H1 (cell line): Measurements from ENCODE around the gene CGNL1. TPM values are rescaled to one million over a fixed set of nuclear protein-coding genes. Genes with fewer than 3 reads are reported as not detected.
A peak's percentile ranks its signal among the peaks of the same experiment; 100 is the strongest.

ENCODE experiments used
- CTCF ChIA-PET: fragments of 300-600 bp; sonication (Branson Sonifier 250); formaldehyde crosslinking; loops from one replicate; lab custom pipeline; 2021; ENCODE audit not compliant: partially characterized antibody; lab: Charles Lee
- POLR2A ChIA-PET: fragments of 300-600 bp; sonication (Branson Sonifier 250); formaldehyde crosslinking; loops from one replicate; lab custom pipeline; 2021; ENCODE audit warnings: inconsistent platforms; ENCODE audit not compliant: partially characterized antibody; lab: Charles Lee
- DNase-seq, 2 experiments: peaks; one replicate each; pipeline versions ENCODE4 v3.0.0 to v3.0.0-alpha.2; 2010 to 2022; ENCODE audit warnings: low spot score in 2 of 2, low read depth in 1 of 2, mixed read lengths in 1 of 2
- FAIRE-seq: peaks from 2 replicates; lab custom pipeline; 2011; peaks lifted over from hg19 to GRCh38; lab: Jason Lieb, UNC
- H2AFZ ChIP-seq: 2 replicates; pipeline ENCODE4 v1.8.1; 2012; ENCODE audit warnings: low read length, inconsistent platforms
- H2AK5ac ChIP-seq: 2 replicates; pipeline ENCODE4 v1.6.1; 2013; ENCODE audit warnings: low read depth, low read length
- H2BK120ac ChIP-seq: replicated peaks from 2 replicates; pipeline ENCODE3; 2013; ENCODE audit warnings: low read depth, low read length, inconsistent platforms
- H2BK12ac ChIP-seq: 2 replicates; pipeline ENCODE4 v1.6.1; 2013; ENCODE audit warnings: low read depth, low read length
- H2BK15ac ChIP-seq: 2 replicates; pipeline ENCODE4 v1.6.1; 2013; ENCODE audit warnings: low read length
- H2BK20ac ChIP-seq: 2 replicates; pipeline ENCODE4 v1.6.1; 2013; ENCODE audit warnings: low read length
- H2BK5ac ChIP-seq: 2 replicates; pipeline ENCODE4 v1.6.1; 2013; ENCODE audit warnings: low read depth, low read length
- H3K14ac ChIP-seq: 2 replicates; pipeline ENCODE4 v1.6.1; 2013; ENCODE audit warnings: inconsistent platforms; ENCODE audit not compliant: insufficient read length
- H3K18ac ChIP-seq: 2 replicates; pipeline ENCODE4 v1.6.1; 2013; ENCODE audit warnings: low read length; ENCODE audit errors: extremely low read depth
- H3K23ac ChIP-seq: 2 replicates; pipeline ENCODE4 v1.6.1; 2013; ENCODE audit warnings: inconsistent platforms; ENCODE audit not compliant: insufficient read length
- H3K23me2 ChIP-seq: 2 replicates; pipeline ENCODE4 v1.6.1; 2013; ENCODE audit warnings: low read depth, low read length
- H3K27ac ChIP-seq: 2 replicates; pipeline ENCODE4 v1.6.1; 2011; ENCODE audit warnings: low read depth, low read length, inconsistent platforms
- H3K27me3 ChIP-seq, 4 experiments: replicated peaks in 1 of 4; 1 replicate in 1 of 4; 2 replicates in 3 of 4; pipeline versions ENCODE4 v1.6.1 to v1.8.1; 2011 to 2013; ENCODE audit warnings: low read length in 3 of 4, mild to moderate bottlenecking in 3 of 4, inconsistent platforms in 2 of 4, mixed read lengths in 2 of 4, moderate library complexity in 1 of 4; ENCODE audit not compliant: control insufficient read depth in 3 of 4, insufficient read depth in 3 of 4; ENCODE audit errors: extremely low read depth in 1 of 4
- H3K36me3 ChIP-seq, 4 experiments: 2 replicates each; pipeline versions ENCODE4 v1.6.1 to v1.8.1; 2011 to 2013; ENCODE audit warnings: mild to moderate bottlenecking in 4 of 4, low read length in 3 of 4, moderate library complexity in 2 of 4, control low read depth in 1 of 4, inconsistent platforms in 1 of 4; ENCODE audit not compliant: insufficient read depth in 4 of 4, control insufficient read depth in 2 of 4
- H3K4ac ChIP-seq: replicated peaks from 2 replicates; pipeline ENCODE3; 2013; ENCODE audit warnings: low read length, low read depth, mixed read lengths, inconsistent platforms; ENCODE audit not compliant: insufficient read length
- H3K4me1 ChIP-seq, 4 experiments: replicated peaks in 1 of 4; 1 replicate in 1 of 4; 2 replicates in 3 of 4; pipeline versions ENCODE4 v1.6.1 to v1.8.1; 2011 to 2013; ENCODE audit warnings: low read length in 3 of 4, inconsistent platforms in 2 of 4, mixed read lengths in 1 of 4; ENCODE audit not compliant: insufficient read depth in 4 of 4, control insufficient read depth in 3 of 4
- H3K4me2 ChIP-seq, 2 experiments: 2 replicates each; pipeline versions ENCODE4 v1.6.1 to v1.8.1; 2011 to 2013; ENCODE audit warnings: low read depth in 2 of 2, low read length in 2 of 2, control low read depth in 1 of 2, inconsistent platforms in 1 of 2, mild to moderate bottlenecking in 1 of 2; ENCODE audit not compliant: insufficient read depth in 1 of 2
- H3K4me3 ChIP-seq, 4 experiments: fragments of 200-600, 300-600 bp in 1 of 4; sonication (generic), shearing (Covaris generic), sonication (Bioruptor Twin) in 1 of 4; 2 replicates each; pipeline versions ENCODE4 v1.5.1 to v1.8.1; 2011 to 2016; ENCODE audit warnings: low read length in 4 of 4, low read depth in 3 of 4, control low read depth in 2 of 4, inconsistent platforms in 2 of 4, mild to moderate bottlenecking in 2 of 4, mixed read lengths in 1 of 4, moderate library complexity in 1 of 4; ENCODE audit not compliant: insufficient read depth in 2 of 4; ENCODE audit errors: extremely low read depth in 1 of 4
- H3K56ac ChIP-seq: replicated peaks from 2 replicates; pipeline ENCODE3; 2013; ENCODE audit warnings: low read depth, mild to moderate bottlenecking, mixed read lengths, low read length, inconsistent platforms; ENCODE audit not compliant: insufficient read length
- H3K79me1 ChIP-seq: 2 replicates; pipeline ENCODE4 v1.6.1; 2013; ENCODE audit warnings: low read depth, low read length, control low read depth
- H3K79me2 ChIP-seq, 2 experiments: 2 replicates each; pipeline versions ENCODE4 v1.6.1 to v1.8.1; 2012 to 2013; ENCODE audit warnings: low read length in 2 of 2, mild to moderate bottlenecking in 2 of 2, inconsistent platforms in 1 of 2; ENCODE audit not compliant: insufficient read depth in 2 of 2, control insufficient read depth in 1 of 2
- H3K9ac ChIP-seq, 4 experiments: replicated peaks in 1 of 4; 1 replicate in 1 of 4; 2 replicates in 3 of 4; pipeline versions ENCODE4 v1.6.1 to v1.8.1; 2011 to 2013; ENCODE audit warnings: low read depth in 3 of 4, low read length in 3 of 4, control low read depth in 2 of 4, mild to moderate bottlenecking in 2 of 4, moderate library complexity in 2 of 4, inconsistent platforms in 1 of 4; ENCODE audit errors: extremely low read depth in 1 of 4
- H3K9me3 ChIP-seq, 2 experiments: 2 replicates each; pipeline versions ENCODE4 v1.6.1 to v1.8.1; 2012 to 2013; ENCODE audit warnings: mild to moderate bottlenecking in 2 of 2, moderate library complexity in 2 of 2, control low read depth in 1 of 2, inconsistent platforms in 1 of 2, low read depth in 1 of 2, low read length in 1 of 2, mixed read lengths in 1 of 2; ENCODE audit not compliant: insufficient read depth in 2 of 2
- H4K20me1 ChIP-seq, 2 experiments: replicated peaks in 1 of 2; 2 replicates each; pipeline versions ENCODE3 to v1.8.1; 2011 to 2013; ENCODE audit warnings: inconsistent platforms in 2 of 2, low read length in 2 of 2, mild to moderate bottlenecking in 1 of 2; ENCODE audit not compliant: insufficient read depth in 2 of 2, control insufficient read depth in 1 of 2
- H4K5ac ChIP-seq: 2 replicates; pipeline ENCODE4 v1.6.1; 2013; ENCODE audit warnings: low read length, low read depth, mixed read lengths, inconsistent platforms; ENCODE audit not compliant: insufficient read length
- H4K8ac ChIP-seq: 2 replicates; pipeline ENCODE4 v1.8.0; 2013; ENCODE audit warnings: mild to moderate bottlenecking, moderate library complexity, low read length, inconsistent platforms; ENCODE audit not compliant: insufficient read depth; ENCODE audit errors: extremely low read depth
- H4K91ac ChIP-seq: replicated peaks from 2 replicates; pipeline ENCODE3; 2013; ENCODE audit warnings: low read length, mixed read lengths, inconsistent platforms; ENCODE audit not compliant: insufficient read length
- BACH1 ChIP-seq: IDR thresholded peaks from 2 replicates; pipeline ENCODE4 v1.6.1; 2012; ENCODE audit warnings: low read length, improper control_type of control experiment
- MAFK ChIP-seq: IDR thresholded peaks from 2 replicates; pipeline ENCODE4 v1.6.1; 2012; ENCODE audit warnings: low read depth, mild to moderate bottlenecking, improper control_type of control experiment, low read length
- ZNF274 ChIP-seq: IDR thresholded peaks from 2 replicates; pipeline ENCODE4 v1.7.0; 2012; ENCODE audit warnings: low read length, borderline replicate concordance; ENCODE audit errors: extremely low read depth
- WGBS, 2 experiments: shearing (Covaris generic) in 1 of 2; methylation state at CpG; one replicate each; pipeline versions ENCODE4 v1.1.6 to v1.1.7; 2013 to 2015; ENCODE audit warnings: low lambda C conversion rate in 2 of 2, mixed read lengths in 2 of 2, inconsistent platforms in 1 of 2, low coverage in 1 of 2, missing lambda C conversion rate in 1 of 2; ENCODE audit not compliant: insufficient replicate concordance in 2 of 2, insufficient coverage in 1 of 2, insufficient read length in 1 of 2; ENCODE audit errors: extremely low coverage in 1 of 2, missing lambda C conversion rate in 1 of 2; 5-methylcytosine and 5-hydroxymethylcytosine counted together
- polyA plus RNA-seq, 7 experiments: library from polyadenylated mRNA; depleted of rRNA in 3 of 7; stranded (reverse) in 5 of 7; unstranded in 2 of 7; fragments of >200 nt in 5 of 7; fragments of 200-250 nt in 2 of 7; gene quantifications; 1 replicate in 5 of 7; 2 replicates in 1 of 7; 4 replicates in 1 of 7; pipeline versions ENCODE4 v1.2.1 to v1.2.3, GENCODE V29; 2011 to 2013; ENCODE audit warnings: missing spikeins in 2 of 7, mixed read lengths in 2 of 7
- total RNA-seq: library from RNA; stranded (reverse); fragmentation: NEBNext Ultra II Directional; extraction: Animal tissue kit (Norgen Biotek cat#: 25700); gene quantifications from 2 replicates; pipeline ENCODE4 v1.2.1, GENCODE V29; 2021

The CGNL1 gene
- total and polyA plus RNA-seq, 2 of the 8 experiments (the other 6 are each of a cell fraction or from before 2014, with no cell fraction given), result 21.8 to 75.6 TPM

- peak; percentile 89 for TF ChIP-seq BACH1
- no peak for TF ChIP-seq ZNF274
- peak; percentile 86 for TF ChIP-seq MAFK
- H3K9me3 ChIP-seq, result no peaks in the 10 kb centered on the region
- H4K8ac ChIP-seq, result no peak overlapping the region
- no peak overlapping the region for H2BK5ac ChIP-seq
- ChIA-PET CTCF (interaction anchor here (0.6 to 2.5 kb wide), 6 partner anchors 9 to 105 kb away, joined by 3 to 9 read pairs (median 3); no protein-coding TSS in a partner anchor), POLR2A (interaction anchor here (0.8 to 1.4 kb wide), 2 partner anchors 18 to 58 kb away, joined by 3 read pairs; no protein-coding TSS in a partner anchor)
- no peak overlapping the region for H2AFZ ChIP-seq
- no peak overlapping the region for H3K9ac ChIP-seq
- no peak overlapping the region for H3K14ac ChIP-seq
- 67% methylated on average over 1 of the region's 1 CpG; no CpG with 5 or more reads in 1 of the 2 experiments for WGBS, 2 experiments
- H3K79me2 ChIP-seq, result no peaks in the 10 kb centered on the region; a peak in 1 of 4 replicates
- no peak overlapping the region for H4K5ac ChIP-seq
- H2BK20ac ChIP-seq, result no peak overlapping the region
- no peak overlapping the region for H3K4me3 ChIP-seq
- no peak overlapping the region for H3K23ac ChIP-seq
- H2BK120ac ChIP-seq, result no peak overlapping the region
- no peak overlapping the region; the same call in 1 of the 2 replicates for H2BK12ac ChIP-seq
- no peak overlapping the region for H3K4ac ChIP-seq
- H3K79me1 ChIP-seq, result no peaks in the 10 kb centered on the region
- peaks cover 0 to 3% (median under 1%) of the 10 kb centered on the region in 4 experiments; a peak in 2 of 7 replicates for H3K4me1 ChIP-seq
- H2BK15ac ChIP-seq, result no peak overlapping the region
- no peak for FAIRE-seq
- H4K20me1 ChIP-seq, result no peaks in the 10 kb centered on the region
- H3K18ac ChIP-seq, result no peak overlapping the region
- H3K27me3 ChIP-seq, result no peaks in the 10 kb centered on the region
- H4K91ac ChIP-seq, result no peak overlapping the region
- no peak overlapping the region for H2AK5ac ChIP-seq
- H3K4me2 ChIP-seq, result no peak overlapping the region; a peak in 2 of 4 replicates
- H3K27ac ChIP-seq, result no peak overlapping the region
- no peak for DNase-seq
- peaks cover 5 to 62% (median 17%) of the 10 kb centered on the region in 4 experiments; a peak in 6 of 8 replicates for H3K36me3 ChIP-seq
- H3K23me2 ChIP-seq, result no peaks in the 10 kb centered on the region
- H3K56ac ChIP-seq, result no peak overlapping the region
Measured at GRCh38 chr15:57445872-57446271, 69.6 kb downstream of the CGNL1 start.
